ENCODE results near the gene AURKA. TPM values are rescaled to one million over a fixed set of nuclear protein-coding genes. Genes with fewer than 3 reads are reported as not detected.

Gene AURKA
- 4.6 TPM for total RNA-seq

DNA sequence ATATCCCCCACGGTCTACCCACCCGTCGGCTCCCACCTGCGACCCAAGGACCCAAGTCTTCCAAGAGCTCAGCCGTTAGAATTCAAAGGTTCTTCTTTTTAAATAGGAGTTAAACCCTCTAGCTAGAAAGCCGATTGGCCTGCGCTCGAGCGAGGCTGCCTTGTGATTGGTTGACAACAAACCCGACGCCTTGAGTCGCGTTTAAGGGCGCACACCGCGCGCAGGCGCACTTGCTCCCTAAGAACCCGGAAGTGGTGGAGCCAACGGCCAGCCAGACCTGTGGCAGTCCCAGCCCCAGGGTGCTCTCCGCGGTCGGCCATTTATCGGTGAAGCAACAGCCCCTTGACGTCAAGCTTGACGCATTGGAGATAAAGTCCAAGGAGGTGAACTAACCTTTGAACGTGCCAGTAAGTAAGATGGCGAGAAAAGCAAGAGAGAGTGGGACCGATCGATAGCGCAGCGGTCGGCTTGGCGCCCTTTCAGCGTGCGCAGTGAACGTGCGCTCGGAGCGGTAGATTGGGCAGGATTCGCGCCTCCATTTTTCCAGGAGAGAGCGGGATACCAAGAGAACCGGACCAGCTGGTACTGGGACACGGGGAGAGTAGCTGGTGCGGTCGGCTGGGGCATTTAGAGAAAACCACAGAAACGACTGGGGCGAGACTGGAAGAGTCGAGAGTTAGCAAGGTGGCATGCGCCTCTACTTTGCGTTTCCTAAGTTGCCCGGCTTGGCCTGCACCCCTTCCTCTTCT, at the start of gene AURKA, which contains the start of gene CSTF1:
AURKA (minus strand) TSS at position 84 of the 749 bp plus-strand sequence. CDS start 4,018 bp downstream, outside the sequence.
CSTF1 (plus strand) TSS at position 514 of the 749 bp plus-strand sequence. CDS start 2,908 bp downstream, outside the sequence.
- DNase-seq (ENCODE audit: low spot score) = peak; percentile 100

DNA sequence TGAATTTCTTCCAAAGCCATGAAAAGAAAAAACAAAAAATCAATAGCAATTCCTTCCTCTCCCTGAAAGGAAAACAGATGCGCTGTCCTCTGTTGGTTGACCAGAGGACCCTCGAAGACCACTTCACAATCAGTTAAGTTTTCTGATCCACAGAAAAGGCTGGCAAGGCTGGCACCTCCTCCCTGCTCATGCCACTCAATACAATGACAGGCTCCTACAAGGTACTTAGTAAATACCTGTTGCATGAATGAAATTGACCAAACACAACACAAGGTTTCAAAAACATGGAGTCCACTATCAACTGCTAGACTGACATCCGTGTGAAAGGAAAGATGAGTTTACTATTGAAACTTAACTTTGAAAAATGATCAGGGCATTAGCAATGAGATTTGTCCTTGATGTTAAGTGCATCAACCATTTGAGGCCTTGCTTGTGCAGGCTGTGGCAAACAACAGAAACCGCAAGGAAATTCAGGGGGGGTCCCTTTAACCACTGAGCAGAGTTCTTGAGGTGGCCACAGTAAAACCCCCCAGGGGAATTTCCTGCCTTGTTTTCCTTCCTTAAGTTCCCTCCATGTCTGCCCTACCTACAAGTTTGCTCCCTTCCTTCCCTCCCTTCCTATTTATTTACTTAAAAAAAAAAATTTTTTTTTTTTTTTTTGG, 48.5 kb upstream of the AURKA start:
- no peak for DNase-seq (ENCODE audit: low spot score)

DNA sequence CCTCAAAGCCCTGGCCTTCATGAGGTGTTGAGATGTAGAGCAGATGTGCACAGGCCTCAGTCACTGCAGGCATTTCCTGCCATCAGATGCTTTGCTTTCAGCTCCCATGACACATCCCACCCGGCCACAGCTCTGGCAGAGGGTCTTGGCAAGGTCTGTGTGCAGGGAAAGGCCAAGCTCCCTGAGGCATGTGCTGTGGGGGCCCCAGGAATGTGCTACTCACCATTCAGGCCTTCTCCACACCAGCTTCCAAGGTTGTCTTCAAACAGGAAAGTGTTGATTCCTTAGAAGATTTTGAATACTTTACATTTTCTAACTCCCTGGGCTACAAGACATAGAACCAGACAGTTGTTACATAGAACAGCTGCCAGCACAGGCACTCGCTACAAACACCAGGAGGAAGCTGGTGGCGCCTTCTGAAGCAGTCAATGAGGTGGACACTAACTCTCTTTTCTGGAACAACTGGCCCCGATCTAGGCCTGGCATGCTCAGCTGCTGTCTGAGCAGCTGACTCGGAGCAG, 47.8 kb upstream of the AURKA start:
- peak; percentile 57 for DNase-seq (ENCODE audit: low spot score)

DNA sequence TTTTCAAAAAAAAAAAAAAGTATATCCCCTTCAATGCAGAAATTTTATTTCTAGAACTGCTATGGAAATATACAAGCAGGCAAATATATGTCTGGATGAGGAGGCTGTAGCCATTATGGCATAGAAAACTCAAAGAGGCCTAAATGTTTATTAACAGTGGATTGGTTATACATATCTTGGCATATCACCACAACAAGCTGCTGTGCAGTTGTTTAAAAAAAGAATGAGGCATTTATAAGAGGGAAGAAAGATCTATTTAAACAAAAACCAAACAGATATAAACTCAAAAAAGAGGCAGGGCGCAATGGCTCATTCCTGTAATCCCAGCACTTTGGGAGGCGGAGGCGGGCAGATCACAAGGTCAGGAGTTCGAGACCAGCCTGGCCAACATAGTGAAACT, 46.3 kb upstream of the AURKA start:
- no peak for DNase-seq (ENCODE audit: low spot score)

DNA sequence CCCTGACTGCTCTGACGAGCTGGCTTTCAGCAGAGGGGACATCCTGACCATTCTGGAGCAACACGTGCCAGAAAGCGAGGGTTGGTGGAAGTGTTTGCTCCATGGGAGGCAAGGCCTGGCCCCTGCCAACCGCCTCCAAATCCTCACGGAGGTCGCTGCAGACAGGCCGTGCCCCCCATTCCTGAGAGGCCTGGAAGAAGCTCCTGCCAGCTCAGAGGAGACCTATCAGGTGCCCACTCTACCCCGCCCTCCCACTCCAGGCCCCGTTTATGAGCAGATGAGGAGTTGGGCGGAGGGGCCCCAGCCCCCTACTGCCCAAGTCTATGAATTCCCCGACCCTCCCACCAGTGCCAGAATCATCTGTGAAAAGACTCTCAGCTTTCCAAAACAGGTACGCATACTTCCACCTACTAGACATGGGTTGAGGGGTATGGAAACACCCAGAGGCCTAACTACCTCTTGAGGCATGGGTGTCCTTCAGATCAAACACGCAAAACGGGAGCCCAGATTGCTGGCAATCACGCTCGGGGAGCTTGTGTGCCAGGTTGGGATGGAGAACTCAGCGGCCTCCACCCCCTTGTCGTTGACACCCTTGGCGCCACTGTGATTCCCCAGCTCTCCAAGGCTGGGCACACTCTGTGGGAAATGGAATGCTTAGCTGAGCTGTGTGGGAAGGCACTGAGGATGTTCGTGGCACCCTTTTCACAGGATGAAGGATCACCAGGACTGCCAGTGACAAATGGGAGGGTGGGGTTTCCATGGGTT, 45.4 kb upstream of the AURKA start:
- no peak for DNase-seq (ENCODE audit: low spot score)

DNA sequence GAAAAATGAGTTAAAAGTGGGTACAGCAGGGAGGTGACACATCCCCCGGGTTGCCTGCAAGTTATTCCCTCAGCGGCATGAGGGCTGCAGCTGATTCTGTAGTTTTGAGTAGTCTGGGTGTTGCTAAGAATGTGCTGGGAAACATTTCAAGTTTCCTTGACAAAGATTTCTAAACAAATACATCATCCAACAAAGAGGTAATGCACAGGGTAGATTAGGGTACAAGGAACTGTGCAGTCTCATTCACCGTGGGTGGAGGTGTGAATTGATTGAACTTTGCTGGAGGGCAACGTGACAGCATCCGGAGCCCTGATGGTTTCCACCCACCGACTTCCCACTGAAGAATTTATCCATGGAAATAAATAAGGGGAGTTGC, 41.9 kb upstream of the AURKA start:
- no peak for DNase-seq (ENCODE audit: low spot score)

DNA sequence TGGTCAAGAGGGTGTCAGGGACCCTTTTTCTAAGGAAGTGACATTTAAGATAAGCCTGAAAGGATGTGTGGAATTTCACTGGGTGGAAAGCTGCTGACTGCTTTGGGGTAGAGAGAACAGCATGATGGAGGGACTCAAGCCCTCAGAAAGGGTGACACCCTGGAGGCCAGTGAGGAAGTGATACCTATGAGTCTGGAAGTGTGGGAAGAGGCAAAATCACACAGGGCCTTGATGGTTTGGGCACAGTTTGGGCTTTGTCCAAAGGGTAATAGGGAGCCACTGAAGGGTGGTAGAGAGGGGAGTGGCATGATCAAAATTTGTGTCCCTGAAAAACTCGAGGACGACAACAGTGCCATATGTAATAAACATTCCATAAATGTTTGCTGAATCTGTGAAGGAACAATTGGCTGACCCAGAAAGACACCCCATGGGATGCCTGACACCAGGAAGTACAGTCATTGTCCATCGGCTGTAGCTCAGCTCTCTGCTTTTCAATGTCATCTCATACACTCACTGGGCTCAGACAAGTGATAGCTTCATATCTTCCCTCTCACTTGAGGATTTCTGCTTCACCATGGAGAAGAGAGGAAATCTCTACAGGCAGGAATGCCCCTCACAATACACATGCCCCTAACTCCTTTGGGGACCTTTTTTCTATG, 41.3 kb upstream of the AURKA start:
- DNase-seq (ENCODE audit: low spot score) = no peak

DNA sequence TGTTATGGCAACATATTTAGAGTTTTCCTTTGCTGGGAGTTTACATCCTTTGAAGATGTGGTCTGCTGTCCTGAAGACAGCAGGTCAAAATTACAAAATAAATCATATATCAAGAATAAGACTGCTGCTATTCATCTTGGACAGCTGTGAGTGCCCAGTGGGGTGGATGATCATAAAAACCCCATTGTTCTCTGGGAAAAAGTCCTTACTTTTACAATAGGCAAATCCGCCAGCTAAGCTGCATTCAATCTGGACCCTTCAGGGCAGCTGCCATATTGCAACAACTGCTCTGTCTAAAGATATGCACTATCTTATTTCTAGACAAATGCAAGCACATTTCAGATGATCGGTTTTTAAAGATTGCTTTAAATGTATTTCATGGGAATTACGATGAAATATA, 39.5 kb upstream of the AURKA start:
- no peak for DNase-seq (ENCODE audit: low spot score)

DNA sequence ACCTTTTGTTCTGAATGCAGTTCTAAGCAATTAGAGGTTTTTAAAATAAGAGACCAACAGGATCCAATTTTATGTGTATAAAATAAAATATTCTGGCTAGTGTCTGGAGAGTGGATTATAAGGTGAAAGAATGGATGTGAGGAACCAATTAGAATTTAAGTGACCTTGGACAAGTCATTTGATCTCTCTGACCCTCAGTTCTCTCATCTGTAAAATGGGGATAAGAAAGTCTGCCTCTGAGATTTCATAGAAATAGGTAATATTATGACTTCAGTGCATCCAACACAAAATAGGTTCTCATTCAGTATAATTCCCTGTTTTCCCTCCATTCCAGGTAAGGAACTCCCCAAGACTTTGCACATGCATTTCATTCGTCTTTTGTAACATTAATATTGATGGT, 38.9 kb upstream of the AURKA start:
- DNase-seq (ENCODE audit: low spot score) = no peak

DNA sequence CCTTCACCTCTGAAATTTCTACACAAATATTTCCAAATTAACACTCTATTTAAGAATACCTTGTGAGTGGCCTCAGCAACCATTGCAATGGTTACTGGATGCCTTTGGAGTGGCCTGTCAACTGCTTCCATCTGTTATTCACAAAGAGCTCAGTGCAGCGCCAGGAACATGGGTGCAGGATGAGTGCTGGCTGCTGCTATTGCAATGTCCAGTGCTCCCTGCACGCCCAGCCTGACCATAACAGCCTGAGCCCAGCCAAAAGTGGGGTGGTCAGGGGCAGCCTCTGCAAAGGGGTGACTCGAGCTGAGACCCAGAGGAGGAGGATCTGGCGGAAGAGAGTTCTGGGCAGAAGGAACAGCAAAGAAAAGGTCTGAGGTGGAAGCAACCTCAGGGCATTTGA, 38.4 kb upstream of the AURKA start:
- no peak for DNase-seq (ENCODE audit: low spot score)

DNA sequence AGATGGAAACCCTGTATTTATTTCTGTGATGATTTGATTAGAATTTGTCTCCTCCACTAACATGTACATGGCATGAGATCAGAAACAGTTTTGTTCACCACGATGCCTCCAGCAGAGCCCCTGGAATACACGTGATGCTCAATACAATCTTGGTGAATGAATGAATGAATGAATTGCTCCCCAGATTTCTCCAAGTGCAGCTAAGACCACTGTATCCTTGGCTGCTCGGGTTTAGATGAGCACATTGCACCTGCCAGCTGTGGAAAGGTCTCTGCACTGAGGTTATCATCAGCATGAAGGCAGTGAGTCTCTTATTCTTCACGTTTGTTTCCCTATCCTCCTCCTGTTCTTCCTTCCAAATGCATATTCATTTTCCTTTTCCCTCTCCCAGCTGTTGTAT, 37.9 kb upstream of the AURKA start:
- no peak for DNase-seq (ENCODE audit: low spot score)

DNA sequence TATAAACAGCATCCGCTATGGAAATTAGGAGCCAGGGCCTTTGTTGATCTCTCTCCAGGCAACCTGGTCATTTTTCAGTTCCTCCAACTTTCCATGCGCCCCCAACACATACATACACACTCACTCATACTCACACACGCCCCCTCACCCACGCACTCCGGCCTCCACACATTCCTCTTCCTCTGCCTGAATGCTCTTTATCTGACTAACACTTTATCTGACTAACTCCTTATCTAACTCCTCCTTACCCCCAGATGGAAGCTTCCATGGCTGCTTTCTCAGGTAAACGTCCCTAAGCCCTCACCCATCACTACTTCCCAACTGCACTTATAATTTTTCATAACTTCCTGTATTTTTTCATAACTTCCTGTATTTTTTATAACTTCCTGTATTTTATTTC, 37.5 kb upstream of the AURKA start:
- DNase-seq (ENCODE audit: low spot score) = no peak

DNA sequence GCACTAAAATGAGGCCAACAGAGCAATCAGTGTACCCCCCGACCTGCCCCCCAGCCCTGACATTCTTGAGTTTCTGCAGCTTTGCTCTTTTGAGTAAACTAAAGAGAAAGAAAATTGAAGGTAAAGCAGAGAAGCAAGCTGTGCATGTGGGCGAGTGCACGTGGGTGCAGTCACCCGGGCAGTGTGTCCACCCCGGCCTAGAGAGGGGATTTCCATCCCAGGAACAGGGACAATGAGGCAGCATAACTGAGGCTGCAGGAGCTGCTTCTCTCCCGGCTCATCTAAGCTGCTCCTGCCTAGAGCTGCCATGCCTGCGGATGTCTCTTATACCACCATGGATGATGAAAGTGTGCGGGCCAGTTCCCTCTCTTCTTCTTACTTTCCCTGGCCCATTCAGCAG, 36.9 kb upstream of the AURKA start:
- no peak for DNase-seq (ENCODE audit: low spot score)

DNA sequence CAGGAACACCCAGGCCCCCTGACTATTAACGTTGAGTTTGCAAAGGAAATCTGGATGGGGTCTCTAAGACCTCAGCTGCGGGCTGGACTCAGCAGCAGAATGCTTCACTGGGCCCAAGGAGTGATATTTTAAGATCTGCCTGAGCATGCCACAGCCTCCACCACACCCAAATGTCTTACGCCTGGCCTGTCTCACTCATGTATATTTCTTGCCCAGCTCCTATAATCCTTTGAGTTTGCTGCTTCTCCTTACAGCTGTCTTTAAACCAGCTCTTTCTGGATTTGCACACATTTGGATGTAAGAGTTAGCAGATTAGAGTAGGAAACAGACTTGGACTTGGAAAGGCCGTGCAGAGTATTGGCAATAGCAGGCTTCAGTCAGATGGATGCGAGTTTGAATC, 36.4 kb upstream of the AURKA start:
- no peak for DNase-seq (ENCODE audit: low spot score)

DNA sequence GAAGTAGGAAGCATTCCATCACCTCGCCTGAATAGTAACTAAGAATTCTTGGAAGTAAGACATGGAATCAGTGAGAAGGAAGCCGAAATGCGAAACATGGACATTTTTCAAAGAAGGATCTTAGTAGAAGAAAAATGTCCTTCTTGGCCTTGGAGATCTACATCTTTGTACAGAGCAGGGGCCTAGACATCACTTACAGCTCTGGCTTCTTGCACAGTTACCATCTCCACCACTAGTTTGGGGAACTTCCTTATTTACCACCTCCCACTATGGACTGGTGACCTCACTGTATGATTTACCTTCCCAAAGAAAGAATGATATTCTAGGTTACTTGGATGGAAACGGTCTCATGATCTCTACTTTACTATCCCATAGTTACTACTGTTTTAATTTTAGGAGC, 35.8 kb upstream of the AURKA start:
- DNase-seq (ENCODE audit: low spot score) = no peak

DNA sequence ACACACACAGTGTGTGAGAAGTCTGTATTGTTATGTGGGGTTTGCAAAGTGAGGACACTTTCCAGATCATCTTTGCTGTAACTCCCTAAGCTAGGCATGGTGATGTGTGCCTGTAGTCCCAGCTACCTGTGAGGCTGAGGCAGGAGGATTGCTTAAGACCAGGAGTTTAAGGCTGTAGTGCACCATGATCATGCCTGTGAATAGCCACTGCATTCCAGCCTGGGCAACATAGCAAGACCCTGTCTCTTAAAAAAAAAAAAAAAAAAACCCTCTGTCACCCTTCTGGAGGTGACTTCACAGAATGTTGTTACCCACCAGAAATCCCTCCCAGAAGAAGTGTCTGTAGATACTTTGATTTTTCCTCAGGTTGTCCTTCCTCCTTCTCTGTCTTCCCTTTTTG, 34.9 kb upstream of the AURKA start:
- no peak for DNase-seq (ENCODE audit: low spot score)

DNA sequence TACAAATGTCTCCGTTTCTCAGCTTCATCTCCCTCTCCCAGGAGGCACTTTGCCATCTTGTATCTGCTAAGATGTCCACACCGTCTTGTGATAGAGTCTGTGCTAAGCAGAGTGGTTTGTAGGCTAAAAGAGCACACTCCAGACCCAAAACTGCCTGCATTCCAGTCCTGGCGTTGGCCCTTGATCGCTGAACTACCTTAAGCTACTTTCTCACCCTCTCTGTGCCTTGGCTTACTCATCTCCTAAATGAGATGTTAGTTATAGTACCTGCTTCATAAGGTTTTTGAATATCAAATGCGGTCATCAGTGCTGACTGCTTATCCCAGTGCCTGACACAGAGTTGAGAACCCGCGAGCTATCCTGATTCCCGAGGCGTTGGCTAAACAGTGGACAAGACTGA, 34.0 kb upstream of the AURKA start:
- DNase-seq (ENCODE audit: low spot score) = no peak

DNA sequence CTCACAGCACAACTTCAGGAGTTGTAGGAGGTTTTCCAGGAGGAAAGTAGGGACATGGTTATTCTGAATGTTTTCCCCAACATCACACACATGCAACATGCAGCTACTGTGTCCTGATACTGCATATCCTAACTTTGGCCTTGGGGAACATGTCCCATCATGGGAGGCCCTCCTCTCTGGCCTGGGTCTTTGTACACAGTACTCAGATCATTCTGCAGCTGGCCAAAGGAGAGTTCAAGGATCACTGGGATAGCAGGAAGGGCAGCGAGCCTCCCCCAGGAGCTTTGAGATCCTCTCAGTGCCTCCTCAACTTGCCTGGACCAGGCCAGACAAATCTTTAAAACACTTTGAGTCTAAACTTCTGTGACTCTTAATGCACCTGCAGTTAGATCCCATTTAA, 32.9 kb upstream of the AURKA start:
- no peak for DNase-seq (ENCODE audit: low spot score)

DNA sequence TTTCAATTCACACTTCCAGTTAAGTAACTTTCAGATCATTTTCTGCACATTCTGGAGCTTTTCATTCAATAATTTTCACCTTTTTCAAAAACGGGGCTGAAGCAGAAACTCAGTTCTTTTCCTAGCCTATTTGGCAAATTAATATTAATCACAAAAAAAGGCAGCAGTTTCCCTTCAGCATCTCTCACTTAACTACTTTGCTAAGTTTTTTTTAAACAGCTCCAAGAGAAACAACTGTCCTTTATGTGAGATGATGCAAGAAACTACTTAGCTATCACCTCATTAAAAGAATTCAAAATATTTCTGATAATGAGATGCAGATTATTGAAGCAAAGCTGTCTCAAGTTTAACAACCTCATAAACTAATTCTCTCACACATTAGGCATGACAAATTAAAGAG, 31.9 kb upstream of the AURKA start:
- DNase-seq (ENCODE audit: low spot score) = no peak

DNA sequence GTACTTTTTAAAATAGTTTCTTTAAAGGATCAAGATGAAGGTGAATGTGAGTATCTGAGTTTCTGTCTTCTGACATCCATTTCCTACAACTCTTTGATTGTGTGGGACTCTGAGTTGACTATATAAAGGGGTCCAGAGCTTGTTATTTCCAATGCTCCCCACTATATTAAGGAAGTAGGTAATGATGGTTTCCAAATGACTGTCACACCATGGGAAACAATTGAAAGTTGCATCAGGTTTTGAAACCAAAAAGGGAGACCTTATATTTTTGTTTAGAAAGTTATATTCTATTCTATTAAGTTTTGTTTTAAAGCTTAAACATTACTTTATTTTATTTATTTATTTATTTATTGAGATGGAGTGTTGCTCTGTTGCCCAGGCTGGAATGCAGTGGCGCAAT, 31.2 kb upstream of the AURKA start:
- no peak for DNase-seq (ENCODE audit: low spot score)

DNA sequence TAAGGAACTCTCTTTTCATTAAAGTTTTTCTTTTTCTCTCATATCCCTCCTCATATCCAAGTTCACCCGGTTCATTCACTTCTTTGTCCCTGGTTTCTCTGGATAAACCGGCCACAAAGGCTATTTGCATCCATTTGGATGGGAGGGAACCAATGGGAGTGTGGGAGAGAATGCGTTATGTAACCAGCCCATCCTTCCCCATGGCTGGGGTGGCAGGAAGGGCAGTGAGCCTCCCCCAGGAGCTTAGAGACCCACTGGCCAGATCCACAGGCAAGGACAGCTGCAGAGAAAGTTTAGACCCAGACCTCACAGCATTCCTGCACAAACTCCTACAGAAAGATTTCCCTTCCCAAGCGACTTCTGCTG, 30.8 kb upstream of the AURKA start:
- no peak for DNase-seq (ENCODE audit: low spot score)
